Thyroid gland (tissue), 4 donors: ENCODE measurements around the gene HMOX2. TPM values are rescaled to one million over a fixed set of nuclear protein-coding genes. Genes with fewer than 3 reads are reported as not detected.
A peak's percentile ranks its signal among the peaks of the same experiment; 100 is the strongest.

Source experiments
- DNase-seq, 2 donors: peaks; one replicate each; pipeline ENCODE4 v3.0.0-alpha.2; 2019
- H3K27ac ChIP-seq, 3 donors: fragments of 200-600 bp; sonication (generic); 1 replicate in 2 of 3; 2 replicates in 1 of 3; pipeline ENCODE4 v1.5.1; 2016 to 2019; ENCODE audit warnings: mild to moderate bottlenecking in 1 of 3, moderate library complexity in 1 of 3
- H3K27me3 ChIP-seq: fragments of 200-600 bp; sonication (generic); one replicate; pipeline ENCODE4 v1.5.1; 2019
- H3K36me3 ChIP-seq, 2 donors: fragments of 200-600 bp; sonication (generic); one replicate each; pipeline ENCODE4 v1.5.1; 2016 to 2019
- H3K4me1 ChIP-seq, 2 donors: fragments of 200-600 bp; sonication (generic); one replicate each; pipeline ENCODE4 v1.5.1; 2017 to 2019
- H3K4me3 ChIP-seq, 3 donors: fragments of 200-600 bp; sonication (generic); replicated peaks in 1 of 3; 1 replicate in 2 of 3; 2 replicates in 1 of 3; pipeline ENCODE4 v1.5.1; 2016; ENCODE audit warnings: mild to moderate bottlenecking in 1 of 3
- H3K9me3 ChIP-seq: fragments of 200-600 bp; sonication (generic); one replicate; pipeline ENCODE4 v1.5.1; 2017
- POLR2A ChIP-seq, 2 donors: fragments of 450-650 bp; IDR thresholded peaks; one replicate each; pipeline ENCODE4 v1.6.1; 2017; ENCODE audit warnings: antibody characterized with exemption in 2 of 2, mild to moderate bottlenecking in 2 of 2, moderate library complexity in 1 of 2
- WGBS, 2 donors: methylation state at CpG; one replicate each; pipeline ENCODE4 v1.1.5; 2017; 5-methylcytosine and 5-hydroxymethylcytosine counted together
- intact Hi-C: fragments of 100-400 bp; cut with DNase I; formaldehyde crosslinking; loops from one replicate; pipeline ENCODE4 v1.15.1; 2023
- total RNA-seq, 4 donors: library from RNA; depleted of rRNA; stranded (reverse); fragments of >200 nt; gene quantifications; one replicate each; pipeline ENCODE4 v1.2.3, GENCODE V29; 2016
- TF ChIP-seq, protein P1 (sequence below), 6 experiments: fragments of 200-600 bp in 3 of 6; fragments of 450-650 bp in 3 of 6; sonication (generic) in 3 of 6; IDR thresholded peaks; one replicate each; pipeline ENCODE4 v1.5.1; 2016 to 2019; ENCODE audit warnings: antibody characterized with exemption in 6 of 6, mild to moderate bottlenecking in 2 of 6, inconsistent platforms in 1 of 6, moderate library complexity in 1 of 6

HMOX2 gene
- total RNA-seq, 4 donors from 2014 or later, result 36.0 to 63.2 (median 50.5) TPM

DNA sequence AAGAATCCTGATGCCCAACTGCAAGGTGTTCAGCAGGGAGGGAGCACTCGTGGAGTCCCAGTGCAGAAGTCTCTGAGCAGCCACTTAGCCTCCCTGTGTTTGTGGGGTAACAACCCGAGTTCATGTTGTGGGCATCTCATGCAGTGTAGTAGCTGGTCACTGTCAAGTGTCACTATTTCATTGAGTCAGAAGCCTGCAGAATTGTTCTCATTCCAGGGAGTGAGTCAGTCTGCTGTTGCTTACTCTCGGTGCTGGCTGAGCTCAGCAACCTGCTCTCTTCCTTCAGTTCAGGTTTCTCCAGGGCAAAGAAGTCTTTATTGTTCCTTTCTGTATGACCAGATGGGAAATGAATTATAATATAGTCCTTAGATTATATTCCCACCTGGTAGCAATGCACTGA is 24.1 kb downstream of the HMOX2 start:
- peak in 1 of 2 donors; percentile 43 for DNase-seq
- 43 to 55% methylated on average over 2 to 3 of the region's 3 CpGs for WGBS, 2 donors
- Histone ChIP-seq H3K27me3 (no peaks in the 10 kb centered on the region), H3K4me3 (no peak overlapping the region), H3K4me1 (peaks cover 15 to 36% of the 10 kb centered on the region in 2 donors), H3K36me3 (no peaks in the 10 kb centered on the region), H3K27ac (peak overlapping the region; percentile 54 to 80 (median 62)), H3K9me3 (no peaks in the 10 kb centered on the region)
- intact Hi-C loops, result no loop called here
- TF ChIP-seq POLR2A (IDR thresholded peaks at IDR 0.05), result no peak
- TF ChIP-seq, protein P1, sequence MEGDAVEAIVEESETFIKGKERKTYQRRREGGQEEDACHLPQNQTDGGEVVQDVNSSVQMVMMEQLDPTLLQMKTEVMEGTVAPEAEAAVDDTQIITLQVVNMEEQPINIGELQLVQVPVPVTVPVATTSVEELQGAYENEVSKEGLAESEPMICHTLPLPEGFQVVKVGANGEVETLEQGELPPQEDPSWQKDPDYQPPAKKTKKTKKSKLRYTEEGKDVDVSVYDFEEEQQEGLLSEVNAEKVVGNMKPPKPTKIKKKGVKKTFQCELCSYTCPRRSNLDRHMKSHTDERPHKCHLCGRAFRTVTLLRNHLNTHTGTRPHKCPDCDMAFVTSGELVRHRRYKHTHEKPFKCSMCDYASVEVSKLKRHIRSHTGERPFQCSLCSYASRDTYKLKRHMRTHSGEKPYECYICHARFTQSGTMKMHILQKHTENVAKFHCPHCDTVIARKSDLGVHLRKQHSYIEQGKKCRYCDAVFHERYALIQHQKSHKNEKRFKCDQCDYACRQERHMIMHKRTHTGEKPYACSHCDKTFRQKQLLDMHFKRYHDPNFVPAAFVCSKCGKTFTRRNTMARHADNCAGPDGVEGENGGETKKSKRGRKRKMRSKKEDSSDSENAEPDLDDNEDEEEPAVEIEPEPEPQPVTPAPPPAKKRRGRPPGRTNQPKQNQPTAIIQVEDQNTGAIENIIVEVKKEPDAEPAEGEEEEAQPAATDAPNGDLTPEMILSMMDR (IDR thresholded peaks at IDR 0.05), result no peak

DNA sequence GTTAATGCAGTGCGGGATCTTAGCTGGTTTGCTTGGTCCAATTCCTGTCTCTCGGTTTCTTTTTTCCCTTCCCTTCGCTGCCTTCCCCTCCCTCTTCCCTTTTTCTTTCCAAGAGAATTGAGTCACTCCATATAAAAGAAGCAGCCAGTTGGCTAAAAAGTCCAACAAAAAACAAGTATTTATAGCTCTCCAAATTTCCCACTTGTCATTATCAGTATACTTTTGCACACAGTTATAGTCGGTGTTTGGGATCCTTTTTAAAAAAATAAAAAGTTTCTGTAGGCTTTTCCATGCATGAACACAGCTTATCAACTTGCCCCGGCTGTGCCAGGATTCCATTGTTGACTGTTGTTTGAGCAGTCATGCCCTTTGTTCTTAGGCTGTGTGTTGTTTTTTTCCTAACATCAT is 24.9 kb downstream of the HMOX2 start:
- Histone ChIP-seq H3K27ac (peak overlapping the region; percentile 54 to 80 (median 62)), H3K4me3 (no peak overlapping the region), H3K4me1 (peaks cover 15 to 37% of the 10 kb centered on the region in 2 donors), H3K27me3 (no peaks in the 10 kb centered on the region), H3K36me3 (no peaks in the 10 kb centered on the region), H3K9me3 (no peaks in the 10 kb centered on the region)
- 40 to 43% methylated on average over 5 of the region's 5 CpGs for whole genome bisulfite sequencing, 2 donors
- DNase-seq, result peak in 1 of 2 donors; percentile 50
- intact Hi-C loops, result no loop called here
- TF ChIP-seq, protein P1 (IDR thresholded peaks at IDR 0.05), result no peak
- TF ChIP-seq POLR2A (IDR thresholded peaks at IDR 0.05), result no peak

DNA sequence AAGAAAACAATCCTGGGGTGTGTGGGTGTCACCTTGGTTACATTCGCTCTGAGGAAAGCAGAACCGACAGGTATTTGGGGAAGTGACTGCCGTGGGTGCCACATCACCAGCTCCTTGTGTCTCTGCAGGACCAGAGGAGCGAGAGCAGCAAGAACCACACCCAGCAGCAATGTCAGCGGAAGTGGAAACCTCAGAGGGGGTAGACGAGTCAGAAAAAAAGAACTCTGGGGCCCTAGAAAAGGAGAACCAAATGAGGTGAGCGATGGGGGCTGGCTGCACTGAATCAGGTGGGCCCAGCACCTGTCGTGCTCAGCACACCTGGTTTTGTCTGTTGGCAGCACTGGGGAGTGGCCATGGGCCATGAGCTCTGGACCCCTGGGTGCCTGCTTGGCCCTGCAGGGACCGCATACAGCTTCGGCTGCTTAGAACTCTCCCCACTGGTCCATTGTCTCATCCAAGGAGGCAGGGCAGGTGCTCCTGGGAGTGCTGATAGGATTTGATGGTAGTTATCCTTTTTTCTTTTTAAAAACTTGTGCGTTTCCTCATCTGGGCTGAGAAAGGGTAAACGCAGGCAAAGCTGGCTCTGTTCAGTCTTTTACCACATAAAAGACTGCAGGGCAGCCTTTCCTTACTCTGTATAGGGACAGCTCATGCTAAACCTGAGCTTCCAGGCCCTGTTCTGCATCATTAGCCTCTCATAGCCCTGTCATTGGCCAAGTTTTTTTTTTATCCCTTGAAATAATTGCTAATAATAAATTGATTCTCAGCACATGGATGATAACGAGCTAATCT is 29.4 kb downstream of the HMOX2 start:
- no peak overlapping the region for H3K4me3 ChIP-seq
- peaks cover 9 to 21% of the 10 kb centered on the region in 2 donors for H3K36me3 ChIP-seq
- no peak overlapping the region for H3K27ac ChIP-seq
- H3K27me3 ChIP-seq, result no peaks in the 10 kb centered on the region
- intact Hi-C loops, result no loop called here
- 89 to 91% methylated on average over 13 of the region's 13 CpGs for WGBS, 2 donors
- peaks cover 27 to 37% of the 10 kb centered on the region in 2 donors for H3K4me1 ChIP-seq
- TF ChIP-seq, protein P1 (IDR thresholded peaks at IDR 0.05), result no peak
- TF ChIP-seq POLR2A (IDR thresholded peaks at IDR 0.05), result no peak
- no peaks in the 10 kb centered on the region for H3K9me3 ChIP-seq
- no peak for DNase-seq

DNA sequence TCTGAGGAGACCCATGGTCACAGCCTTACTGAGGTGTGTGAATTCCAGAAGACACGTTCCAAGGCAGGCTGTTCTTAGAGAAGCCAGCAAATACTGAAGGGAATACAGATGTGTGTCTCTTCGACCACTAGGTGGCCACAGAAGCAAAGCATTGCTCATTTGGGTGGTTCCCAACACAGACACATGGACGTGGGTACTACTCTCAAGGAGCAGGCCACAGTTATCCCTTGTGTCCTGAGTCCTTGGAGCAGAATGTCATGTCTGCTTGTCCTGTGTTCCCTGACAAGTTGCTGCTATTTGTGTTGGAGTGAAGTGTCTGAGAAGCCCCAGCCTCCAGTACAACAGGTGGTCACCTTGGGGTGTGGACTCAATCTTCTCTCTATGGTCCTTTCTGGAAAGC is 30.3 kb downstream of the HMOX2 start:
- TF ChIP-seq POLR2A (IDR thresholded peaks at IDR 0.05), result no peak
- TF ChIP-seq, protein P1 (IDR thresholded peaks at IDR 0.05), result peak; percentile 66 to 90 (median 80)
- Histone ChIP-seq H3K4me1 (peaks cover 22 to 28% of the 10 kb centered on the region in 2 donors), H3K36me3 (peaks cover 9 to 24% of the 10 kb centered on the region in 2 donors), H3K27ac (peak overlapping the region in 1 of 3 donors; percentile 10), H3K4me3 (no peak overlapping the region), H3K27me3 (no peaks in the 10 kb centered on the region), H3K9me3 (no peaks in the 10 kb centered on the region)
- 0 to 2% methylated on average over 3 of the region's 3 CpGs for WGBS, 2 donors
- DNase-seq, result peak; percentile 73 to 77
- intact Hi-C loops, result no loop called here
